ENCODE data around the gene ADARB2.

Gene ADARB2

GRCh38 chr10:1679821-1680650 lies 57.3 kb downstream of the ADARB2 start:
- no peak for DNase-seq

- no peak for DNase-seq
Measured at GRCh38 chr10:1678084-1678483, 59.2 kb downstream of the ADARB2 start.

GRCh38 chr10:1677307-1677939 lies 59.9 kb downstream of the ADARB2 start:
- no peak for DNase-seq

GRCh38 chr10:1674501-1674900 lies 62.8 kb downstream of the ADARB2 start:
- no peak for DNase-seq

- DNase-seq, result no peak
Measured at GRCh38 chr10:1673568-1674345, 63.6 kb downstream of the ADARB2 start.

- DNase-seq, result no peak
Measured at GRCh38 chr10:1672001-1672781, 65.1 kb downstream of the ADARB2 start.

GRCh38 chr10:1671366-1672000 lies 65.8 kb downstream of the ADARB2 start:
- no peak for DNase-seq

- DNase-seq, result no peak
Measured at GRCh38 chr10:1670541-1671365, 66.6 kb downstream of the ADARB2 start.

- DNase-seq, result no peak
Measured at GRCh38 chr10:1669433-1669832, 67.9 kb downstream of the ADARB2 start.

- DNase-seq, result no peak
Measured at GRCh38 chr10:1668399-1668798, 68.9 kb downstream of the ADARB2 start.

GRCh38 chr10:1667392-1667791 lies 69.9 kb downstream of the ADARB2 start:
- no peak for DNase-seq

GRCh38 chr10:1666147-1666546 lies 71.2 kb downstream of the ADARB2 start:
- no peak for DNase-seq

GRCh38 chr10:1665681-1666080 lies 71.6 kb downstream of the ADARB2 start:
- no peak for DNase-seq

GRCh38 chr10:1665021-1665661 lies 72.2 kb downstream of the ADARB2 start:
- no peak for DNase-seq

- DNase-seq, result no peak
Measured at GRCh38 chr10:1664333-1664964, 72.9 kb downstream of the ADARB2 start.

GRCh38 chr10:1663226-1663625 lies 74.1 kb downstream of the ADARB2 start:
- DNase-seq, result no peak

- no peak for DNase-seq
Measured at GRCh38 chr10:1662438-1663025, 74.8 kb downstream of the ADARB2 start.

GRCh38 chr10:1661859-1662437 lies 75.4 kb downstream of the ADARB2 start:
- peak; percentile 65 for DNase-seq

- DNase-seq, result no peak
Measured at GRCh38 chr10:1661416-1661815, 75.9 kb downstream of the ADARB2 start.

GRCh38 chr10:1660815-1661214 lies 76.5 kb downstream of the ADARB2 start:
- no peak for DNase-seq

Measured in CD4-positive, alpha-beta T cell treated with Interleukin-15 for 1 hour (primary cell).